Upper lobe of right lung (tissue), 1 donor: ENCODE results near the gene HDDC3. TPM values are rescaled to one million over a fixed set of nuclear protein-coding genes. Genes with fewer than 3 reads are reported as not detected.

Experiments
- ATAC-seq: fragments of 200-7000 bp; cut with Tn5 transposase; one replicate; pipeline ENCODE4 v1.9.1; 2020; ENCODE audit warnings: mild to moderate bottlenecking, moderate library complexity
- DNase-seq: peaks from one replicate; pipeline ENCODE4 v3.0.0-alpha.2; 2020
- H3K27ac ChIP-seq: fragments of 200-600 bp; one replicate; pipeline ENCODE4 v1.8.0; 2022
- H3K27me3 ChIP-seq: fragments of 200-600 bp; one replicate; pipeline ENCODE4 v1.8.0; 2022; ENCODE audit warnings: mild to moderate bottlenecking
- H3K36me3 ChIP-seq: fragments of 200-600 bp; one replicate; pipeline ENCODE4 v1.8.0; 2022
- H3K4me1 ChIP-seq: fragments of 200-600 bp; one replicate; pipeline ENCODE4 v1.8.0; 2022
- H3K4me3 ChIP-seq: fragments of 200-600 bp; one replicate; pipeline ENCODE4 v1.8.0; 2022; ENCODE audit warnings: mild to moderate bottlenecking
- H3K9me3 ChIP-seq: fragments of 200-600 bp; one replicate; pipeline ENCODE4 v1.8.0; 2022
- intact Hi-C: fragments of 100-400 bp; cut with DNase I; formaldehyde crosslinking; loops from one replicate; pipeline ENCODE4 v1.11.0; 2022
- total RNA-seq: library from RNA; stranded (reverse); fragmentation: NEBNext Ultra II Directional; extraction: Animal tissue kit (Norgen Biotek cat#: 25700); gene quantifications from one replicate; pipeline ENCODE4 v1.2.1, GENCODE V29; 2021
- TF ChIP-seq, protein P1 (sequence below): fragments of 200-600 bp; IDR thresholded peaks from one replicate; pipeline ENCODE4 v1.8.0; 2022; ENCODE audit warnings: antibody characterized with exemption
- donor health status: DM: no; HTN: yes; CAD: no; lungs with severe emphysema.

Gene HDDC3
- total RNA-seq, 1 donor from 2014 or later: 12.4 TPM

DNA sequence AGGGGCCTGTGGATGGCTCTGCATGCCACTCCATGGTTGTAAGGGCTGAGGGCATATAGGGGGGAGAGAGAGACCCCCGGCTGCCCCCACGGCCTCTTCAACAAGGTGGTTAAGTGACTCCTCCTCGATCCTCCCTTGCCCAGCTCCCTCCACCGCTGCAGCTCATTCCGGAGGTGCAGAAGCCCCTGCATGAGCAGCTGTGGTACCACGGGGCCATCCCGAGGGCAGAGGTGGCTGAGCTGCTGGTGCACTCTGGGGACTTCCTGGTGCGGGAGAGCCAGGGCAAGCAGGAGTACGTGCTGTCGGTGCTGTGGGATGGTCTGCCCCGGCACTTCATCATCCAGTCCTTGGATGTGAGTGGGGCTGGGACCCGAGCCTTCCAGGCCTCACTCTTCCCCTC lies 41.5 kb downstream of the HDDC3 start:
- intact Hi-C loops: no loop called here
- TF ChIP-seq, protein P1, sequence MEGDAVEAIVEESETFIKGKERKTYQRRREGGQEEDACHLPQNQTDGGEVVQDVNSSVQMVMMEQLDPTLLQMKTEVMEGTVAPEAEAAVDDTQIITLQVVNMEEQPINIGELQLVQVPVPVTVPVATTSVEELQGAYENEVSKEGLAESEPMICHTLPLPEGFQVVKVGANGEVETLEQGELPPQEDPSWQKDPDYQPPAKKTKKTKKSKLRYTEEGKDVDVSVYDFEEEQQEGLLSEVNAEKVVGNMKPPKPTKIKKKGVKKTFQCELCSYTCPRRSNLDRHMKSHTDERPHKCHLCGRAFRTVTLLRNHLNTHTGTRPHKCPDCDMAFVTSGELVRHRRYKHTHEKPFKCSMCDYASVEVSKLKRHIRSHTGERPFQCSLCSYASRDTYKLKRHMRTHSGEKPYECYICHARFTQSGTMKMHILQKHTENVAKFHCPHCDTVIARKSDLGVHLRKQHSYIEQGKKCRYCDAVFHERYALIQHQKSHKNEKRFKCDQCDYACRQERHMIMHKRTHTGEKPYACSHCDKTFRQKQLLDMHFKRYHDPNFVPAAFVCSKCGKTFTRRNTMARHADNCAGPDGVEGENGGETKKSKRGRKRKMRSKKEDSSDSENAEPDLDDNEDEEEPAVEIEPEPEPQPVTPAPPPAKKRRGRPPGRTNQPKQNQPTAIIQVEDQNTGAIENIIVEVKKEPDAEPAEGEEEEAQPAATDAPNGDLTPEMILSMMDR: no peak

DNA sequence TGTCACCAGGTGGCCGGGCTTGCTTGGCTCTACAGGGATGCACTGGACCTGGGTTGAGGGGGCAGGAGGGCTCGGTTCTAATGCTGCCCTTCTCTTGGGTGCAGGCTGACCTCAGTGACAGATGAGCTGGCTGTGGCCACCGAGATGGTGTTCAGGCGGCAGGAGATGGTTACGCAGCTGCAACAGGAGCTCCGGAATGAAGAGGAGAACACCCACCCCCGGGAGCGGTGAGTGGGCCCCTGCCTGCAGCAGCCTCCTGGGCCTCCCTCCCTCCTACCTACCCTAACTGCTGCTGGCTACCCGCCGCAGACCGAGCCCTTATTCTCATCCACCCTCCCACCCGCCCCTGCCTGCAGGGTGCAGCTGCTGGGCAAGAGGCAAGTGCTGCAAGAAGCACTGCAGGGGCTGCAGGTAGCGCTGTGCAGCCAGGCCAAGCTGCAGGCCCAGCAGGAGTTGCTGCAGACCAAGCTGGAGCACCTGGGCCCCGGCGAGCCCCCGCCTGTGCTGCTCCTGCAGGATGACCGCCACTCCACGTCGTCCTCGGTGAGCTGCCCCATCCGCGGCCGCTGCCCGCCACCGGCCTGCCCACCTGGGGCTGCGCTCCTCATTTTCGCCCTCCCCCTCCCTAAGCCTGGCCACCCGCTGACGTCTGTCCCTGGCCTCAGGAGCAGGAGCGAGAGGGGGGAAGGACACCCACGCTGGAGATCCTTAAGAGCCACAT lies 42.5 kb downstream of the HDDC3 start:
- Histone ChIP-seq H3K4me1 (peaks cover 18% of the 10 kb centered on the region), H3K27me3 (no peaks in the 10 kb centered on the region), H3K4me3 (no peak overlapping the region), H3K36me3 (peaks cover 83% of the 10 kb centered on the region), H3K27ac (no peak overlapping the region), H3K9me3 (no peaks in the 10 kb centered on the region)
- intact Hi-C loops: loop anchor here (5.0 kb wide), 1 partner anchor 243 kb away; no protein-coding TSS in a partner anchor
- ATAC-seq (no peak), DNase-seq (peak; percentile 61)
- TF ChIP-seq, protein P1: no peak

More for the DNA sequence above, 41.5 kb downstream of the HDDC3 start:
- Histone ChIP-seq H3K36me3 (peaks cover 92% of the 10 kb centered on the region), H3K27me3 (no peaks in the 10 kb centered on the region), H3K4me1 (peaks cover 8% of the 10 kb centered on the region), H3K4me3 (no peak overlapping the region), H3K9me3 (no peaks in the 10 kb centered on the region), H3K27ac (no peak overlapping the region)
- no peak for DNase-seq
- no peak for ATAC-seq

DNA sequence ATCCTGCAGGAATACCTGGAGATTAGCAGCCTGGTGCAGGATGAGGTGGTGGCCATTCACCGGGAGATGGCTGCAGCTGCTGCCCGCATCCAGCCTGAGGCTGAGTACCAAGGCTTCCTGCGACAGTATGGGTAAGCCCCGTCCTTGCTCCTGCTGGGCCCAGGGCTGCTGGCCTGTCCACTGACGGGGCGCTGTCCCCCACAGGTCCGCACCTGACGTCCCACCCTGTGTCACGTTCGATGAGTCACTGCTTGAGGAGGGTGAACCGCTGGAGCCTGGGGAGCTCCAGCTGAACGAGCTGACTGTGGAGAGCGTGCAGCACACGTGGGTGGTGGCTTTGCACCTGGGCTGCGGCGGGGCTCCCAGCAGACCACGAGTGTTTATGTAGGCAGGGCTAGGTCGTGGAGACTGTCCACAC lies 43.0 kb downstream of the HDDC3 start:
- intact Hi-C loops: loop anchor here (5.0 kb wide), 1 partner anchor 242 kb away; no protein-coding TSS in a partner anchor
- H3K36me3 ChIP-seq: peaks cover 77% of the 10 kb centered on the region

DNA sequence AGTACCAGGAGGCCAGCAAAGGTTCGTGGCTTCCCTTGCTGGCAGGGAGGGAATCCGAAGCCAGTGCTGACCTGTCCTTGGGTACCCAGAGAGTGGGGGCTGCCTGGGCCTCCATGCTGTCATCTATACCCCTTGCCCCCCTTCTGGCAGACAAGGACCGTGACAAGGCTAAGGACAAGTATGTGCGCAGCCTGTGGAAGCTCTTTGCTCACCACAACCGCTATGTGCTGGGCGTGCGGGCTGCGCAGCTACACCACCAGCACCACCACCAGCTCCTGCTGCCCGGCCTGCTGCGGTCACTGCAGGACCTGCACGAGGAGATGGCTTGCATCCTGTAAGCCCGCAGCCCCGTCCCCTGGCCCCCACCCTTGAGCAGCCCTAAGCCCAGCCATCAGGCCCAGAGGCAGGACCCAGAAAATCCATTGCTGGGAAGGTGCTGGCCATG lies 45.3 kb downstream of the HDDC3 start:
- Histone ChIP-seq H3K4me1 (peaks cover 30% of the 10 kb centered on the region), H3K9me3 (no peaks in the 10 kb centered on the region), H3K4me3 (no peak overlapping the region), H3K27ac (no peak overlapping the region), H3K36me3 (peaks cover 60% of the 10 kb centered on the region), H3K27me3 (no peaks in the 10 kb centered on the region)
- ATAC-seq (no peak), DNase-seq (no peak)
- intact Hi-C loops: loop anchor here (5.0 kb wide), 1 partner anchor 240 kb away; no protein-coding TSS in a partner anchor
- TF ChIP-seq, protein P1: no peak

More for the DNA sequence above, 43.0 kb downstream of the HDDC3 start:
- Histone ChIP-seq H3K4me3 (no peak overlapping the region), H3K27ac (no peak overlapping the region), H3K4me1 (peaks cover 19% of the 10 kb centered on the region), H3K27me3 (no peaks in the 10 kb centered on the region), H3K9me3 (no peaks in the 10 kb centered on the region)
- TF ChIP-seq, protein P1: no peak
- no peak for DNase-seq
- ATAC-seq: no peak

DNA sequence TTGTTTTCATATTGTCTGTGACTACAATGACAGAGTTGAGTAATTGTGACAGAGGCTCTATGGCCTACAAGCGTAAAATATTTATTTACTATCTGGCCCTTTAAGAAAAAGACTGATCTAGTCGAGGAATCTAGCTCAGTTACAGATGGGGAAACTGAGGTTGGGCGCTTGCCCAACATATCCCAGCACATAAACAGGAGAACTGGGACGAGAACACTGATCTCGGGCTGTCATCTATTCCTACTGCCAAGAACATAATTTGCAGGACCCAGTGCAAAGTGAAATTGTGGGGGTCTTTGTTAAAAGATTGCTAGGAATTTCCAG lies 46.1 kb downstream of the HDDC3 start:
- H3K4me3 ChIP-seq: no peak overlapping the region
- DNase-seq (no peak), ATAC-seq (no peak)
- intact Hi-C loops: loop anchor here (5.0 kb wide), 1 partner anchor 239 kb away; no protein-coding TSS in a partner anchor
- no peaks in the 10 kb centered on the region for H3K9me3 ChIP-seq
- H3K27ac ChIP-seq: peak overlapping the region; percentile 96
- no peaks in the 10 kb centered on the region for H3K27me3 ChIP-seq
- peaks cover 30% of the 10 kb centered on the region for H3K4me1 ChIP-seq
- H3K36me3 ChIP-seq: peaks cover 59% of the 10 kb centered on the region
- TF ChIP-seq, protein P1: no peak
